HK-2 (cell line): ENCODE results near the gene GNPAT.

ENCODE experiments used
- DNase-seq: peaks from one replicate; pipeline ENCODE4 v3.0.0-alpha.2; 2018; ENCODE audit not compliant: unreplicated experiment

Gene GNPAT

GRCh38 chr1:231317306-231318014 lies 76.4 kb downstream of the GNPAT start:
- no peak for DNase-seq

GRCh38 chr1:231318015-231318355 lies 77.0 kb downstream of the GNPAT start:
- DNase-seq: no peak

GRCh38 chr1:231318568-231318967 lies 77.6 kb downstream of the GNPAT start:
- no peak for DNase-seq

- no peak for DNase-seq
These were observed 78.1 kb downstream of the GNPAT start for GRCh38 chr1:231319080-231319479.

- no peak for DNase-seq
These were observed 82.0 kb downstream of the GNPAT start for GRCh38 chr1:231322880-231323530.

- no peak for DNase-seq
These were observed 83.6 kb downstream of the GNPAT start for GRCh38 chr1:231324660-231325059.

GRCh38 chr1:231326248-231326647 lies 85.2 kb downstream of the GNPAT start:
- no peak for DNase-seq
